Keratinocyte (primary cell): ENCODE data around the gene RBM10. TPM values are rescaled to one million over a fixed set of nuclear protein-coding genes. Genes with fewer than 3 reads are reported as not detected.

ENCODE experiments used
- DNase-seq: peaks from one replicate; pipeline ENCODE4 v3.0.0-alpha.2; 2011; ENCODE audit warnings: low read depth, missing footprints, low spot score
- FAIRE-seq: peaks from 2 replicates; lab custom pipeline; 2011; peaks lifted over from hg19 to GRCh38; lab: Jason Lieb, UNC
- H2AFZ ChIP-seq: 2 replicates; pipeline ENCODE4 v1.6.0; 2012; ENCODE audit warnings: low read length, control low read depth, inconsistent platforms; ENCODE audit not compliant: control insufficient read depth
- H3K27ac ChIP-seq: 2 replicates; pipeline ENCODE4 v1.5.1; 2011; ENCODE audit warnings: low read length; ENCODE audit not compliant: control insufficient read depth, insufficient read depth
- H3K27me3 ChIP-seq: 3 replicates; pipeline ENCODE4 v1.6.0; 2011; ENCODE audit warnings: low read length; ENCODE audit not compliant: control insufficient read depth, insufficient read depth; ENCODE audit errors: extremely low read depth
- H3K36me3 ChIP-seq, 2 experiments: 2 replicates in 1 of 2; 3 replicates in 1 of 2; pipeline ENCODE4 v1.5.1; 2011; ENCODE audit warnings: low read length in 2 of 2, mild to moderate bottlenecking in 1 of 2; ENCODE audit not compliant: control insufficient read depth in 2 of 2, insufficient read depth in 2 of 2; ENCODE audit errors: extremely low read depth in 1 of 2
- H3K4me1 ChIP-seq: 3 replicates; pipeline ENCODE4 v1.5.1; 2011; ENCODE audit warnings: low read length; ENCODE audit not compliant: control insufficient read depth, insufficient read depth; ENCODE audit errors: extremely low read depth
- H3K4me2 ChIP-seq: 3 replicates; pipeline ENCODE4 v1.6.0; 2011; ENCODE audit warnings: low read depth, low read length; ENCODE audit not compliant: control insufficient read depth, insufficient read depth; ENCODE audit errors: extremely low read depth
- H3K4me3 ChIP-seq, 3 experiments: fragments of 200-600 bp in 1 of 3; sonication (generic) in 1 of 3; 2 replicates in 2 of 3; 3 replicates in 1 of 3; pipeline ENCODE4 v1.5.1; 2011 to 2016; ENCODE audit warnings: low read length in 3 of 3, mild to moderate bottlenecking in 3 of 3, control low read depth in 2 of 3, inconsistent platforms in 1 of 3, low read depth in 1 of 3, mixed read lengths in 1 of 3, mixed run types in 1 of 3, moderate library complexity in 1 of 3; ENCODE audit not compliant: control insufficient read depth in 2 of 3, insufficient read depth in 2 of 3; ENCODE audit errors: extremely low read depth in 1 of 3
- H3K79me2 ChIP-seq: 2 replicates; pipeline ENCODE4 v1.6.0; 2012; ENCODE audit warnings: low read length; ENCODE audit not compliant: control insufficient read depth, insufficient read depth
- H3K9ac ChIP-seq: 3 replicates; pipeline ENCODE4 v1.6.0; 2011; ENCODE audit warnings: low read length; ENCODE audit not compliant: control insufficient read depth, insufficient read depth; ENCODE audit errors: extremely low read depth
- H3K9me1 ChIP-seq: 3 replicates; pipeline ENCODE4 v1.6.0; 2011; ENCODE audit warnings: low read length; ENCODE audit not compliant: control insufficient read depth, insufficient read depth; ENCODE audit errors: extremely low read depth
- H3K9me3 ChIP-seq: 2 replicates; pipeline ENCODE4 v1.5.1; 2012; ENCODE audit warnings: low read depth, low read length; ENCODE audit not compliant: control insufficient read depth
- H4K20me1 ChIP-seq: 3 replicates; pipeline ENCODE4 v1.6.0; 2011; ENCODE audit warnings: low read length; ENCODE audit not compliant: control insufficient read depth, insufficient read depth; ENCODE audit errors: extremely low read depth
- EZH2 ChIP-seq: IDR thresholded peaks from one replicate; pipeline ENCODE4 v1.6.1; 2012; ENCODE audit warnings: inconsistent platforms, mild to moderate bottlenecking, low read length, moderate library complexity
- dilution Hi-C: fragments of 300-500 bp; cut with MboI; formaldehyde crosslinking; loops from one replicate; pipeline ENCODE4 v1.7.0; 2020; ENCODE audit warnings: low sequenced_read_pairs; ENCODE audit not compliant: extremely low pct_ligation_motif_present
- polyA plus RNA-seq, 5 experiments: library from polyadenylated mRNA; depleted of rRNA in 3 of 5; stranded (reverse) in 3 of 5; stranded (forward) in 1 of 5; unstranded in 1 of 5; fragments of >200 nt; gene quantifications; 1 replicate in 1 of 5; 2 replicates in 3 of 5; 3 replicates in 1 of 5; pipeline versions ENCODE4 v1.2.1 to v1.2.3, GENCODE V29; 2011 to 2012; ENCODE audit warnings: missing spikeins in 2 of 5, low read depth in 1 of 5, low replicate concordance in 1 of 5
- TF ChIP-seq, protein P1 (sequence below), 3 experiments: IDR thresholded peaks in 1 of 3; conservative IDR thresholded peaks in 1 of 3; optimal IDR thresholded peaks in 1 of 3; 2 replicates in 2 of 3; 3 replicates in 1 of 3; pipeline versions ENCODE3 to v1.5.1; 2011; ENCODE audit warnings: low read length in 3 of 3, mild to moderate bottlenecking in 3 of 3, moderate library complexity in 2 of 3, control low read depth in 1 of 3, inconsistent platforms in 1 of 3; ENCODE audit not compliant: insufficient read depth in 2 of 3; ENCODE audit errors: extremely low read depth in 1 of 3

Gene RBM10
- polyA plus RNA-seq, 1 donor (not counting 4 experiments of a cell fraction or from before 2014, with no cell fraction given): 10.8 TPM

DNA sequence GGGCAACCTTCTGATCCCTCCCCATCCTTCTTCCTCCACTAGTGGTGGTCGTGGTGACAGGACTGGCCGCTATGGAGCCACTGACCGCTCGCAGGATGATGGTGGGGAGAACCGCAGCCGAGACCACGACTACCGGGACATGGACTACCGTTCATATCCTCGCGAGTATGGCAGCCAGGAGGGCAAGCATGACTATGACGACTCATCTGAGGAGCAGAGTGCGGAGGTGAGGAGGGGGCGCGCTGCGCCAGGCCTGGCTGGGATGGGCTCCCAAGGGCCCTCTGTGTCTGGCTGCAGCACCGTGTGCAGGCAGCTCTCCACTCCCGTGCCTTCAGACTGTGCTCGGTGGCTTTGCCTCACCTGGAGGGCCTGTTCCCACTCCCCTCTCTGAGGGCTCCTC, 24.3 kb downstream of the RBM10 start:
- H3K4me1 ChIP-seq: no peaks in the 10 kb centered on the region
- no peaks in the 10 kb centered on the region for H3K27me3 ChIP-seq
- no peak overlapping the region for H2AFZ ChIP-seq
- no peaks in the 10 kb centered on the region for H4K20me1 ChIP-seq
- H3K27ac ChIP-seq: no peak overlapping the region
- H3K36me3 ChIP-seq: peaks cover 0 to 2% of the 10 kb centered on the region in 2 experiments
- no peak overlapping the region for H3K9ac ChIP-seq
- no peak overlapping the region for H3K4me3 ChIP-seq
- peaks cover 5% of the 10 kb centered on the region for H3K79me2 ChIP-seq
- DNase-seq (no peak), FAIRE-seq (no peak)
- no peak overlapping the region for H3K4me2 ChIP-seq
- TF ChIP-seq, protein P1, sequence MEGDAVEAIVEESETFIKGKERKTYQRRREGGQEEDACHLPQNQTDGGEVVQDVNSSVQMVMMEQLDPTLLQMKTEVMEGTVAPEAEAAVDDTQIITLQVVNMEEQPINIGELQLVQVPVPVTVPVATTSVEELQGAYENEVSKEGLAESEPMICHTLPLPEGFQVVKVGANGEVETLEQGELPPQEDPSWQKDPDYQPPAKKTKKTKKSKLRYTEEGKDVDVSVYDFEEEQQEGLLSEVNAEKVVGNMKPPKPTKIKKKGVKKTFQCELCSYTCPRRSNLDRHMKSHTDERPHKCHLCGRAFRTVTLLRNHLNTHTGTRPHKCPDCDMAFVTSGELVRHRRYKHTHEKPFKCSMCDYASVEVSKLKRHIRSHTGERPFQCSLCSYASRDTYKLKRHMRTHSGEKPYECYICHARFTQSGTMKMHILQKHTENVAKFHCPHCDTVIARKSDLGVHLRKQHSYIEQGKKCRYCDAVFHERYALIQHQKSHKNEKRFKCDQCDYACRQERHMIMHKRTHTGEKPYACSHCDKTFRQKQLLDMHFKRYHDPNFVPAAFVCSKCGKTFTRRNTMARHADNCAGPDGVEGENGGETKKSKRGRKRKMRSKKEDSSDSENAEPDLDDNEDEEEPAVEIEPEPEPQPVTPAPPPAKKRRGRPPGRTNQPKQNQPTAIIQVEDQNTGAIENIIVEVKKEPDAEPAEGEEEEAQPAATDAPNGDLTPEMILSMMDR (optimal IDR thresholded peaks at IDR 0.05 in 1 of 3, IDR thresholded peaks at IDR 0.05 in 1 of 3, conservative IDR thresholded peaks at IDR 0.05 in 1 of 3; ENCODE audit: extremely low read depth in 1 of 3, insufficient read depth in 2 of 3, low read length in 3 of 3): no peak
- no peak for TF ChIP-seq EZH2
- dilution Hi-C loops: no loop called here
- H3K9me3 ChIP-seq: no peaks in the 10 kb centered on the region
- H3K9me1 ChIP-seq: no peaks in the 10 kb centered on the region

DNA sequence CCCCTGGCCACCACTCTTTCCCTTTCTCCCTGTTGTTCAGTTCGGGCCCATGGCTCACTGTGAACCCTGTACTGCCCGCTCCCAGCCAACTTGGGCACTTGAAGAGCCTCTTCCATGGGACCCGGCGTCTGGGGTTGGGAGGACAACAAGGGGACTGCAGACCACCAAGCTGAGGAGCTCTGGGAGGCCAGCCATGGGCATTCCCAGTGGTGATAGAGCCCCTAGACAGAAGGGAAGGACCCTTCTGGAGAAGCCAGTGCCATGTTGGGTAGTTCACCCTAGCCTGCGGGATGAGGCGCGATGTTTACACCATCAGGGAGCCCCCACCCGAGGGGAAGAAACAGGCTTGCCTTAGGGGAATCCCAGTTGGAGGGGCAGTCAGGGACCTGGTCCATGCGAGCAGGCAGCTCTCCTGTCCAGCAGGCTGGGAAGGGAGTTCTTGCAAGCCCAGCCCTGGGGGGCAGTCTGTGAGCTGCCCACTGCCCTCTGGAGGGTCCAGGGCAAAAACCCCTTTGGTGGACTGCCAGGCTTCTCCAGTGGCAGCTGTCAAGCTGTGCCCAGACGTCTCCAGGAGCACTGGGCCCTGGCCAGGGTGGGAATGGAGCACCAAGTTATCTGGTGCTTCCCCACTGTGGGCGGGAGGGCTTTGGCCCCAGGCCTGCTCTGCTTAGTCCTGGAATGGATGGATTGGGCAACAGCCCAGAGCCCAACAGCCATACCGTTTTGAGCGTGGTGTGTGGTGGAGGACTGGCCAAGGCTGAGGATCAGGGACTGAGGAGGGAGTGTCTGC, 24.9 kb downstream of the RBM10 start:
- DNase-seq: no peak
- H3K79me2 ChIP-seq: peaks cover 2% of the 10 kb centered on the region
- no peaks in the 10 kb centered on the region for H4K20me1 ChIP-seq

More for the DNA sequence above, 24.9 kb downstream of the RBM10 start:
- dilution Hi-C loops: no loop called here
- Histone ChIP-seq H3K9ac (no peak overlapping the region), H3K27ac (no peak overlapping the region), H3K27me3 (no peaks in the 10 kb centered on the region), H3K4me1 (no peaks in the 10 kb centered on the region), H2AFZ (no peak overlapping the region), H3K9me1 (no peaks in the 10 kb centered on the region), H3K4me2 (no peak overlapping the region), H3K36me3 (peaks cover 0 to 2% of the 10 kb centered on the region in 2 experiments), H3K4me3 (no peak overlapping the region), H3K9me3 (no peaks in the 10 kb centered on the region)
- FAIRE-seq: no peak
- TF ChIP-seq EZH2: no peak
- TF ChIP-seq, protein P1 (optimal IDR thresholded peaks at IDR 0.05 in 1 of 3, IDR thresholded peaks at IDR 0.05 in 1 of 3, conservative IDR thresholded peaks at IDR 0.05 in 1 of 3; ENCODE audit: extremely low read depth in 1 of 3, insufficient read depth in 2 of 3, low read length in 3 of 3): no peak
